T-helper 1 cell treated with Interleukin-12 subunit alpha and Interleukin-12 subunit beta and Interleukin-4 antibody, amounts not matched to agents 30 ng/mL and 1 ng/mL, for 36 hours (primary cell): ENCODE data around the gene FAM171A1. TPM values are rescaled to one million over a fixed set of nuclear protein-coding genes. Genes with fewer than 3 reads are reported as not detected.
"Not testable (repeated sequence)": the region's sequence is repeated elsewhere in the genome, so short reads cannot be mapped to it uniquely, and the experiment has no call there.

ENCODE experiments used
- intact Hi-C: fragments of 100-400 bp; cut with micrococcal nuclease; formaldehyde crosslinking; loops from one replicate; pipeline ENCODE4 v1.15.1; 2024
- total RNA-seq: library from RNA; stranded (reverse); gene quantifications from 2 replicates; pipeline ENCODE4 v1.2.3, GENCODE V29; 2022

Gene FAM171A1
- total RNA-seq, 1 donor from 2014 or later = 1.6 TPM

DNA sequence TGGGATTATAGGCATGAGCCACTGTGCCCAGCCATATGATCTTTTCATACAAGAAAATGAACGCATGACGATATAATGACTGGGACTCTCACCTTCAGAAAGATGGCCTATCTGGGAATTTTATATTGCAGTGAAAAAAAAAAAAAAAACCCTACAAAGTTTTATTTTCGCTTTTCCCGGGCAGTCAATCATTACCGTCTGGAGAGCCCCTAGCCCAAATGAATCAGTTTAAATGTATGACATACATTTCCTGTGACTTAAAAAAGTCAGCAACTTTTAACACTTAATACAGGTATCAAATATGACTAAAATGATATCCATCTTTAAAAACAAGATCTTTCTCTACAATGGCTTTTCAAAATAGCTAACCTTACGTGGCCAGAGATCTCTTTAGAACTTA is 154.4 kb downstream of the FAM171A1 start:
- intact Hi-C loops = no loop called here

DNA sequence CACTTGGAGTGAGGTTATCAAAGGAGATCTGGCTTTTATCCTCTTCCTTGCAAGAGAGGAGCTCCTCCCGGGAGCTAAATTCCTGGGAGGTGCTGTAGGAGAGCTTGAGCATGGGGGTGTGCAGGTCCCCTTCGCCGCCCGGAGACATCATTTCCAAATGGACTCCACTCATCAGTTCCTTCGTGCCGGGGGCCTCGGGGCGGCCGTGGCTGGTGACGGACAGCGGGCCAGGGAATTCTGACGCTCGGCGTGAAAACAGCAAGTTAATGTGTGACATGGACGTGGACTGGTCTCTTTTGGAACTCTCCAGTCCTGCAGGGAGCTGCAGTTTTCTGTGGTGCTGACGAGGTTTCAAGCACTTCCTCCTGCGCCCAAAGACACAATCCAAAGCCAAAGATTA is 156.9 kb downstream of the FAM171A1 start:
- intact Hi-C loops = no loop called here

DNA sequence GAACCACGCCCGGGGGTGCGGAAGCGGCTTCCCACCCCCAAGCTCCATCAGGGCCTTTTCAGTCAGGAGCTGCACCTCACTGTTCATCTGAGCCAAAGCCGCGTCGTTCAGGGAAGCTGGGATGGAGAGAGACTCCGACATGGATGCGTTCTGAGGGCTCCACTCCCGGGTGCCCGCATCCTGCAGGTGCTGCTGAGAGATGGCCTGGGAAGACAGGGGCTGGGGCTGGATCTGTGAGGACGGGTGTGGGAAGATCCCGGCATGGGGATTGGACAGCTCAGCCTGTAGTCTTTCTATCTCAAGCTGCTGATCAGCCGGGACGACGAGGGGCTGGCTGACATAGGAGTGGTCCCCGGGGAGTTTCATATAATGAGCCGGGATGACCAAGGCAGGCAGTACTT is 157.6 kb downstream of the FAM171A1 start:
- intact Hi-C loops = no loop called here

DNA sequence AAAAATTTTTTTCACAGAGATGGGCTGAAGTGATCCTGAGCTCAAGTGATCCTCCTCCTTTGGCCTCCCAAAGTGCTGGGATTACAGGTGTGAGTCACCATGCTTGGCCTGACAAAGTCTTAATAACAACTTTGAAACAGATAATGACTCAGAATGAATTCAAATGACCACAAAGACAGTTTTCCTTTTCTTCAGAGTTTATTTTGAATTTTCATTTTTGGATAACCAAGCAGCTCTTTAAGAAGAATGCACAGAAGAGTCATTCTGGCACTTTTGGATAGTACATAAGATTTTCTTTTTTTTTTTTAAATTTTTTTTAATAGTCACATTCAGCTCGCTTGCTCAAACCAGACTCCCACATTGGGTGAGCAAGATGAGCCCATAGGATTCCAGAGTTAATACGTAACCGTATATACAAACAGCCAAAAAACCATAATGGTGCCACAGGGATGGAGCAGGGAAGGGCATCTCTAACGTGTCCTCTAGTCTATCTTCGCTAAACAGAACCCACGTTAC is 159.6 kb downstream of the FAM171A1 start:
- intact Hi-C loops = no loop called here

DNA sequence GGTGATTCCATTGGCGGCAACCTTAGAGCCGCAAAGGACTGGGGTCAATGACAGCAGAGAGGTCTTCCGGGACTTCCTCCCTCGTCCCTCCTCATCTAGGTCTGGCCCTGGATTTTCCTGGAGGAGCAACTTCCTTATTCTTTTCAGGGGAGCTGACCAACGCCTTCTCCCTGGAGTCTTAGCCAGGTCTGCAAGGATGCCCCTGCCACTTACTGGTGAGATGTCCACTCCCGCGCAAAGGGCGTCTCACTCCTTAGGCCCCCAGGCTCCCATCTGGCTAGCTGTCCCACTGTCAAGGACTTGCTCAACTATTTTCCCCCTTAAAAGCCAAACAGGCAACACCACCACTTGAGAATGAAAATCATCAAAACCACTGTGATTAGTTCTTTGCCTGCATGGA is 160.6 kb downstream of the FAM171A1 start:
- intact Hi-C loops = loop anchor here (1.0 kb wide), 1 partner anchor 161 kb away; the partner anchor contains the start of gene FAM171A1

DNA sequence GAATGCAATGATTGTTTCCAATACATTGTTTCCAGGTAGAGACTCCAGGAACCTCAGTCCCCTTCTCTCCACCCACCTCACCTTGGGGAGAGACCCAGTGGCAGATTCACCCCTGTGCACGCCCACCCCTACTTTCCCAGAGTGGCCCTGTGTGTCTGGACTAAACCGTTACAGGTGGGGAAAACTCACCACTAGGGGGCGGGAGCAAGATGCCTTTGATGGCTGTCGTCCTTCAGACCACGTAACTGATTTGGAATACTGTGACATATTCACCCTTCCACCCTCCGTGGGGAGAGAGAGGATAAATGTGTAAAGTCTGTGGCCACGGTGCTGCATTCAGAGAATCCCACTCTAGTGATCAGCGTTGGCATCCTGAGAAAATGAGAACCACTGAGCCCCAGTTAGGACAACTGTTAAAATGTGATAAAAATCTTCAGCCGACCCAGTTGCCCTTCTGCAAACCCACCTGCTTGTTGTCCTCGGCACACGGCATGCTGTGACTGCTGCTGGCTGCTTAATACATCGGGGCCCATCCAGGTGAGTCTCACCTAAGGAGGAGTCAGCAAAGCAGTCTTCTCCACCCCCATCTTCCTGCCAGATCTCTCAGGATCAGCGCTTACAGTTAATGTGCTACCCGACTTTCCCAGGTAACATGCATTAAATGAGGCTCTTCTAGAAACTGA is 161.1 kb downstream of the FAM171A1 start:
- intact Hi-C loops = loop anchor here (1.0 to 5.0 kb wide), 8 partner anchors 22 to 1423 kb away; partner anchors contain the start of genes FAM171A1, MEIG1, RPP38 and SUV39H2

DNA sequence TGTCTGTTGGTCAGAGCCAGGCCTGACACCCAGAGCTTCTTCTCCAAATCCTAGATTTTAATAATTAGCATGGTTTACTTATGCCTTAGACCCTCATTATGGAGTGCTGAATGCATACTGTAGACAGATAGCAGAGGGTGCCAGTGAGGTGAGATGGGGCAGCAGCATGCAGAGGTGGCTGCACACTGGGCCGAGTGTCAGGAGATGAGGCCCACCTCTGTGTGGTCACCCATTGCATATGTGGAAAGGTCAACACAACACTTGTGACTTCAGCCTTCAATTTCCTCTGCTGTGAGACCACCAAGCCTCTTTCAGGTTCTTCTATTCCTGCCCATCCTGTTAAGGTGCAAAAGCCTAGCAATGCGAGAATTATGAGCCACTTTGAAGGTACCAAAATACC is 162.9 kb downstream of the FAM171A1 start:
- intact Hi-C loops = loop anchor here (2.0 to 5.0 kb wide), 4 partner anchors 47 to 1421 kb away; partner anchors contain the start of genes RPP38 and SUV39H2

DNA sequence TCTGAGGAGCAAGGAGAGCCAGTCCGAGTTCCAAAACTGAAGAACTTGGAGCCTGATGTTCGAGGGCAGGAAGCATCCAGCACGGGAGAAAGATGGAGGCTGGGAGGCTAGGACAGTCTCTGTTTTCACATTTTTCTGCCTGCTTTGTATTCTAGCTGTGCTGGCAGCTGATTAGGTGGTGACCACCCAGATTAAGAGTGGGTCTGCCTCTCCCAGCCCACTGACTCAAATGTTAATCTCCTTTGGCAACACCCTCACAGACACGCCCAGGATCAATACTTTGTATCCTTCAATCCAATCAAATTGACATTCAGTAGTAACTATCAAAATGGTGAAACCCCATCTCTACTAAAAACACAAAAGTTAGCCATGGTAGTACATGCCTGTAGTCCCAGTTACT is 163.7 kb downstream of the FAM171A1 start:
- intact Hi-C loops = loop anchor here (5.0 kb wide), 1 partner anchor 1420 kb away; no protein-coding TSS in a partner anchor

DNA sequence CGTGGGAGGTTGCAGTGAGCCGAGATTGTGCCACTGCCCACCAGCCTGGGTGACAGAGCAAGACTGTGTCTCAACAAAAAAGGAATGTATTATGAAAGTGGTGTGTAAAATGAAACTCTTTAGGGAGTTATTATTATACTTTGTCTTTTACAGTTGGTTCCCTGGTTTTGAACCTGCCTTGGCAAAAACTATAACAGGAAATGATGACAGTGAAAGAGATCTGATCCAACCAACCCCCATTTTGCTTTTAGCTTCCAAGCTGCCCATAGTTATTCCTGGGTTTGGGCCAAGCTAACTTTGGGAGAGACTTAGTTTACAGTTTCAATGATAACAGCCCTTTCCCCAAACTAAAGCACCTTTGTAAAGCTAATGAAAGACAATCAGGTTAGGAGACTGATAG is 168.4 kb downstream of the FAM171A1 start:
- intact Hi-C loops = no loop called here

DNA sequence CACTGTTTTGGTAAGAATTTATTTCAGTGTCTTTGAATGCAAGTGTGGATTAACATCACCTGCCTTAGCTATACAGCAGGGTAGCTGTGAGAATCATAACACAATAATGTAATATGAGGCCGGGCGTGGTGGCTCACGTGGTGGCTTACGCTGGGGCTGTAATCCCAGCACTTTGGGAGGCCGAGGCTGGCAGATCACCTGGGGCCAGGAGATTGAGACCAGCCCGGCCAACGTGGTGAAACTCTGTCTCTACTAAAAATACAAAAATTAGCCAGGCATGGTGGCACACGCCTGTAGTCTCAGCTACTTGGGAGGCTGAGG is 168.8 kb downstream of the FAM171A1 start:
- intact Hi-C loops = not testable (repeated sequence)

DNA sequence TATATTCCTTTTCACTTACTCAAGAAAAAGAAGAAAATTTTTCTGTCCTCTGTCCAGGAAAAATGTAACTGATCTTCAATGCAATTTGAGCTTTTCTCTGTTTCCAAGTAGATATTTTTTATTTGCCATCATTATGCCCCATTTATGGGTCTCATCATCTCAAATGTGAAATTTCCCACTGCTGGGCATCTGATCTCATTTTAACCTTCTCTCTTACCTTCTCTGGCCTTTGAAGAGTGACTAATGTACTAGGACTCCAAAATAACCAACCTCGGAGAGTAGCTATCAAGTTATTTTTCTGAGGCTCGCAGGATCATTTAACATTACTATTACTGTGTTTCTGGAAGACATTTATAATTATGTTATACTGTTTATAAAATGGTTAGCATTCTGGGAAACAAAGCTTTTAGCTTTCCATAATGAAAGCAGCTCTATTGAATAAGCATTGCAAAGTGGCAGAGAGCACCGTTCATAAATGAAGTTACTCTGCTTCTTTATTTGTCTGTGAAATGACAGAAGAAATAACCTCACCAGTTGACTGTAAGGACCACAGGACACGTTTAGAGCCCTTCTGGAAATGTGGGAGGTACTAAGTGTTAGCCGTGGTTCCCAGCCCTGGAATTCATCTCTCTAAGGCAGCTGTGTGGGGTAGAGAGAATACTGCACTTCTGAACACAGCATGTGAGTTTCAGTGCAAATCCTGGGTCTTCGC is 169.3 kb downstream of the FAM171A1 start:
- intact Hi-C loops = no loop called here

DNA sequence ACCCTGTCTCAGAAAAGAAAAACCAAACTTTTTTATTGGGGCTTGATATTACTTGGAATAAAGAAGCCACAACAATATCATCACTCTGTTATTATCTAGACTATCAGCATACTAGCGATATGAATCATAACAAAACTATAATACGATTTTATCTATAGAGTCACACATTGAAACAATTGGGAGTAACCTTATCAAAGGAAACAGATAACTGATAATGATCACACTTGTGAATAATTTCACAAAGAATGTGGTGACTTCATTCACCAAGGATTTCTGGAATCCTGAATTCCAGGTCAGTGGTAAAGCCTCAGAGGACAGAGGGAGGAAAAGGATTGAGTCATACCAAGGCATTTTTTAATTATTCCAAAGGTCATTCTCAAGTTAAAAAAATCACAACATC is 170.5 kb downstream of the FAM171A1 start:
- intact Hi-C loops = no loop called here

DNA sequence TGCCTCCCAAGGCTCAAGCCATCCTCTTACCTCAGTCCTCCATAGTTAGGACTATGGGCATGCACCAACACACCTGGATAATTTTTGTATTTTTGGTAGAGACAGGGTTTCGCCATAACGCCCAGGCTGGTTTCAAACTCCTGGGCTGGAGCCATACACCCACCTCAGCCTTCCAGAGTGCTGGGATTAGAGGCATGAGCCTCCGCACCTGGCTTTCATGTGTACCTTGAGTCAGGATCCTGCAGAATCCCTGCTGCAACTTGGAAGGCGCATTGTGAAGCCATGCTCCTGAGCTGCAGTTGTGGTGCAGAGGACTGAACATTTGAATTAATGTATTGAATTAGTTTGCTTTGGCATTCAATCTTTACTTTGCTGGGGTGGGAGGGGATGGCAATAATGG is 173.2 kb downstream of the FAM171A1 start:
- intact Hi-C loops = no loop called here

DNA sequence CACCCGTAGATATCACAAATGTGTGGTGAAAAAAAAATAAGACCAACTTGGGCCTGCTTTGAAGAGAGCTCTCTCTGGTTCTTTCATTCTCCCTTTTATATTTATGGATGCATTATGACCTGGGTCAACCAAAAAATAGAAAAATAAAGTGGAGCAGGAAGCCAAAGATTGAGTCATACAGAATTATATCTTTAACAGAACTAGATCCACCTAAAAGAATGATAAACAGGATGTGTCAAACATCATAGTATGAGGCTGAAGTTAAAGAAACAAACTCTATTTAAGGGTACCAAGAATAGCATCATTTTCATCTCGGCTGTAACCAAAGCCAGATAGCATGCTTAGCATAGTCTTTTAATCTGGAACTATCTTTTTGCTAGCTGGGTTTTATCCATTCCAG is 173.8 kb downstream of the FAM171A1 start:
- intact Hi-C loops = no loop called here

DNA sequence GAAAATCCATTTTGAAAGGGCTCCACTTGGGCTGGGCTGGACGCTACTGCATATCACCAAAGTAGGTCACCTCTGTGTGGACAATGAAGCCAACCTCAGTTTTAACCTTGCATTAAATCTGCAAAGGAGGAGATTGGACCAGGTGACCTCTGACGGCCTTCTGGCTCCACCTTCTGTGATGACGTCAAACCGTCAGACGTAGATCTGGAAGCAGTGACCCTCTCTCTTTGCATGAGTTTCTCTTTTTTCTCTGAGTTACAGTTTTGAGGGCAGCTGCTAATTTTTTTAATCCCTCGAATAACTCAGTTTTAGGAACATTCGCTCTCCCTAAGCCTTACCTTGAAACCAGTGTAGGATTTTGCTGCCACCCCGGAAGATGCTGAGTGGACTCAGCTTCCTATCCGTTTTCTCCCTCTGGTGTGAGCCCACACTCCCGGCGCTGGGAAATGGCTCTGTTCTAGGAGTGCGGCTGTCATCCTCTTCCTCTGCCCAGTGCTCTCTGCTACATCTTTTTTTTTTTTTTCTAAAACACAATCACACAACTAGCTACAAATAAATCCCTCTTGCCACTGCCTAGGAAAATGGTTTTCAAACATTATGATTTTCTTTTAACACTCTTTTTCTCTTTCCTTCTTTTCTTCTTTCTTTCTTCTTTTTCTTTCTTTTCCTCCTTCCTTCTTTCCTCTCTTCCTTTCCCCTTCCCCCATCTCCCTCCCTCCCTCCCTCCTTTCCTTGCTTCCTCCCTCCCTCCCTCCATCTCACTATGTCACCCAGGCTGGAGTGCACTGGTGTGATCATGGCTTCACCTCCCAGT is 174.9 kb downstream of the FAM171A1 start:
- intact Hi-C loops = no loop called here

DNA sequence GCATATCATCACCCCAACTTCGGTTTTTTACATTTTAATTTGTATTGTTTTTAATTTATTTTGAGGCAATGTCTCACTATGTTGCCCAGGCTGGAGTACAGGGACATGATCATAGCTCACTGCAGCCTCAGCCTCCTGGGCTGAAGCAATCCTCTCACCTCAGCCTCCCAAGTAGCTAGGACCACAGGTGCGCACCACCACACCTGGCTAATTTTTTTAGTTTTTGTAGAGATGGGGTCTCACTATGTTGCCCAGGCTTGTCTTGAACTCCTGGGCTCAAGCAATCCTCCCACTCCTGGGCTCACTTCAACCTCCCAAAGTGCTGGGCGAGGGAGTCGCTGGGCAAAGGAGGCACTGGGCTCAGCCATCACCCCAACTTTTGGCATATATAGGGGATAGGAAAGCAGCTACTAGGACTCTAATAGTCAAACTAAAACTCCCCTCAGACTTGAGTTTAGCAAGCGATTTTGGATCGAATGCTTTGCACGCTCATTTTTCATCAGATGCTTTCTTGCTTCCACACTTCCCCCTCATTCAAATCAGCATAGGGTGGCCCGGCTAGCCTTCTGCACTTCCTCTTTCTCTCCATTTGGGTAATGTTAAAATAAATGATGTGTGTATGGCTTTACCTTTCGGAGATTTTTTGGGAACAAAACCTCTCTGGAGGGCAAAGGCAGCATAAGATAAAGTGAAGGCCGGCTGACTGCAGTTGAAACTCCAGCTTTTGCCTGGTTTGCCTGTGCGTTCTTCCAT is 181.8 kb downstream of the FAM171A1 start:
- intact Hi-C loops = no loop called here

DNA sequence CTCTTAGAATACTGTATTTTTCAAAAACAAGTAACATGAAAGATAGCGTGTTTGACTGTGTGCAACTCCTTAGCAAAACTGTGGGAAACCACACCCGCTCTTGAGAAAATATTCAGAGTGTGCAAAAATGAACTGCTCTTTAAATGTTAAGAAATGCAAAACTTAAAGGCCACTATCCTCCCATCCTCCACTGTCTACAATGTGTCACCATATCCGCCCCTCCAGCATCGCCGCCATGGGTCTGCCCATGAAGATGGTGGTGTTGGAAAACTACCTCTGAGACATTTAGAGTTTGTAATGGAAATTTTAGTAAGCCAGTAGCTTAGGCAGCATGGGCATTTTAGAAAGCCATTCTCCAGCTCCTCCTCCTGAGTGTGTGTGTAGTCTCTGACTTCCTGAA is 182.5 kb downstream of the FAM171A1 start:
- intact Hi-C loops = loop anchor here (1.0 kb wide), 2 partner anchors 19 to 21 kb away; no protein-coding TSS in a partner anchor

DNA sequence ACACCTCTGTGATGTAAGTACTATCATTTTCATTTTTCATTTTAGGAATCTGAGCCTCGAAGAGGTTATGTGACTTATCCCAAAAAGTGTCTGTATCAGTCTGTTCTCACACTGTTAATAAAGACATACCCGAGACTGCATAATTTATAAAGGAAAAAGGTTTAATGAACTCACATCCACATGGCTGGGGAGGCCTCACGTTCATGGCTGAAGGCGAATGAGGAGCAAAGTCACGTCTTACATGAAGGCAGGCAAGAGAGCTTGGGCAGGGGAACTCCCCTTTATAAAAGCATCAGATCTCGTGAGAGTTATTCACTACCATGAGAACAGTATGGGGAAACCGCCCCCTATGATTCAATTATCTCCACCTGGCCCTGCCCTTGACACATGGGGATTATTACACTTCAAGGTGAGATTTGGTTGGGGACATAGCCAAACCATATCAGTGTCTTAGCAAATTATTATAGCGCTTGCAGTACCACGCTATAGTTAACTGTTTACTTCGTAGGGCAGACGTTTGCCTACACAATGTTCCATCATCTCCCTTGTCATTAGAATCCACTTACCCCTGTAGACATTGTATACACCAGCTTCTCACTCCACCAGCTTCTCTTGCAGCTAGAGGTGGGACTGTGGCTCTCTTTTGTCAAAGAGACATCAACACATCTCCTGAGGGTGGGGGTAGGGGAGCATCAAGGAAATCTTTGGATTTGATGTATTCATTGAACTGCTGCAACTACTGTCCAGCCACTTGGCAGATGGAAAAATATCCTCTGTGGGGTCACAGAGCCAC is 187.2 kb downstream of the FAM171A1 start:
- intact Hi-C loops = no loop called here

DNA sequence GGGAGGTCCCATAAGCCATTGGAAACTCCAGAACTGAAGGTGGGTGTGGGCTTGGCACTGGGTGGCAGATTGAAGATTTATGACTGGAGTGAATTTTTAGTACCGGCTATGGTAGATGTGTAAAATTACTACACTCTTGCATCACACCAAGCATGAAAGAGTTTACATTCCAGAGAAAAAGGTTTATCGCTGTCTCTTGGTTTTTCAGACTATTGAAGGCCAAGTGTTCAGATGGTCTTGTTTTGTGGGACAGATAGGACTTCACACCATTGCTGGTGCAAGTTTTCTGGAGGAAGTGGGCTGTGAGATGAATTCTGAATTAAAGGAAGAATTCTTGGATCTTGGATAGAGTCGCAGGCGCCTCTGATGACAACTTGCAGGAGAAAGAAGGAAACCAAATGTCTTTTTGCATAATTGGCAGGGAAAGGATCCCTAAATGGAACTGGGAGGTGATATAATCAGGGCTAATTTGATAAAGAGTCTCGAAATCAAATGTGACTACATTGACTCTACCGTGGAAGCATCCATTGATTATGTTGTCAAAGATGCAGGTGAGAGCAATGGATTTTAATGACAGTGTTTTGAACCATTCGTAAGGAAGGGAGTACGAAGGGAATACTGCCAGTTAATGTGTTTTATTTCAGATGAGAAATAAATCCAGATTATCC is 188.4 kb downstream of the FAM171A1 start:
- intact Hi-C loops = no loop called here
